Stimulated activated CD8-positive, alpha-beta memory T cell treated with anti-CD3 and anti-CD28 coated beads, Interleukin-12 subunit alpha, Interleukin-12 subunit beta, amount 100 ng/mL, for 4 hours (primary cell): Measurements from ENCODE around the gene ACVRL1.

ENCODE experiments used
- DNase-seq: peaks from one replicate; pipeline ENCODE4 v3.0.0-alpha.2; 2020; ENCODE audit warnings: low read depth

Gene ACVRL1

DNA sequence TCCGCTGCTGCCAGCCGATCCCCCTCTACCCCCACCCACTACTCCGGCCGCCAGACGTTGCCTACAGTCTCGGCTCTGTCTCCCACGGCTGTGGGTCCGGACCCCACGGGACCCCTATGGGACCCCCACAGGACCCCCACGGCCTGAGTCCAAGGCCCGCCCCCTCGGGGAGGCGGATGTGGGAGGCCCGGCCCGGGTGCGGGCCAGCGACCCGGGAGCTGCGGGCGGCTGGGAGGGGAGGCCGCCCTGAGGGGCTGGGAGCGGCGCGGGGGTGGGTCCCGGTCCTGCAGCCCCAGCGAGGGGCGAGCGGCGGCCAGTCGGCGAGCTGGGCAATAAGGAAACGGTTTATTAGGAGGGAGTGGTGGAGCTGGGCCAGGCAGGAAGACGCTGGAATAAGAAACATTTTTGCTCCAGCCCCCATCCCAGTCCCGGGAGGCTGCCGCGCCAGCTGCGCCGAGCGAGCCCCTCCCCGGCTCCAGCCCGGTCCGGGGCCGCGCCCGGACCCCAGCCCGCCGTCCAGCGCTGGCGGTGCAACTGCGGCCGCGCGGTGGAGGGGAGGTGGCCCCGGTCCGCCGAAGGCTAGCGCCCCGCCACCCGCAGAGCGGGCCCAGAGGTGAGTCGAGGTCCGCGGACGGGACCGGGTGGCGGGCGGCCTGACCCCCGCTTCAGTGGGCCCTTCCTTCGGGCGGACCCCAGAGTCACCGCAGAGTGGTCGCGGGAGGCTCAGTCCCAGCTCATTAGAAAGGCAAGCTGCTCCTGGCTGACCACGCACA is at the start of gene ACVRL1:
Gene ACVRL1, plus strand, starts transcription at position 422 of the 773 bp plus-strand sequence. CDS start 4,971 bp downstream, outside the sequence.
- DNase-seq: no peak

DNA sequence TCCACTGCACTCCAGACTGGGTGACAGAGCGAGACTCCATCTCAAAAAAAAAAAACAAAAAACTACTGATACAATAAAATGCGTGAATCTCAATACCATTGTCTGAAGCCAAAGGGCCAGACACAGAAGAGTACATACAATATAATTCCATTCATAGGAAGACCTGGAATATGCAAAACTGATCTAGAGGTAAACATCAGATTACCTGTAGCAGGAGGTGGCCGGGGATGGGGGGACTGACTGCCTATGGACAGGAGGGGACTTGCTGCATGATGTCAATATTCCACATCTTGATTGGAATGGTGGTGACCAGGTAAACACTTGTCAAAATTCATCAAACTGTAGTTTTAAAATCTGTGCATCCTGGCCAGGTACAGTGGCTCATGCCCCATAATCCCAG is 46.3 kb upstream of the ACVRL1 start:
- no peak for DNase-seq

DNA sequence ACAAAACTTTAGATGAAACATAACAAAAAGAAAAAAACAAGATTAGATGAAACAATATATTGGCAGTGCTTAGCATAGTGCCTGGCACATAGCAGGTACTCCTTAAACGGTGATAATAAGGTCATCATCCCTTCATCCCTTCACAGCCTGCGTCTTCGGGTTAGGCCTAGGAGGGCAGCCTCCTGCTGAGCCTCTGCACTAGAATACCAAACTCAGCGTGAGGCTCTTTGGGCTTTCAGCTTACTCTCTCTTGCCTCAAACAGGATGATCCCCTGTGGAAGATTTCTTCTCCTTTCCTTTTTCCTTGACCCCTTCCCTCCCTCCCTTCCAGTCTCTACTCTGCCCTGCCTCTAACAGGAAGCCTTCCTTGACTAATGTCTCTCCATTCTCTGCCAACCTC is 44.4 kb upstream of the ACVRL1 start:
- no peak for DNase-seq

DNA sequence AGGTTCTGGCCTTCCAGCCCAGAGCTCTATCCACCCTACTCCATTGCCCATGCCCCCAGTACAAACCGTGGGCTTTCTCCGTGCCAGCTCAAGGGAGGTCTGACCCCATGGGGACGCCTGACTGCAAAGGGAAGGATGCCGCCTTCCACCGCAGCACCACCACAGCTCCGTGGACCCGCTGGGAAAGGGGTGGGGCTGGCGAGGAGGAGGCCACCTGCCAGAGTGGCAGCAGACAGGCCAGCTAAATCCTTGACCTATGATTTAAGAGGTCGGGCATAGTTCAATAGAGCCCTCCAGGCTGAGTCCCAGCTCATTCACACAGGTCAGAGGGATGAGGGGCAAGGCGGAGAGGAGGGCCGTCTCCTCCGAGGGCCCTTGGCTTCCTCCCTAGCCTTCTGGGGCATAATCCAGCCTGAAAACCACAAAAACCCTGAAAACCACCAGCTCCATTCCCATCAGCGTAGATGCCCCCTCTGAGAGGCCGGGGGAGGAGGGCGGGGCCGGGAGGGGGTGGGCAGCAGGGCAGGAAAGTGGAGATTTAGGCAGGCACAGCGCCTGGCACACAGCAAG is 43.9 kb upstream of the ACVRL1 start:
- DNase-seq: no peak

DNA sequence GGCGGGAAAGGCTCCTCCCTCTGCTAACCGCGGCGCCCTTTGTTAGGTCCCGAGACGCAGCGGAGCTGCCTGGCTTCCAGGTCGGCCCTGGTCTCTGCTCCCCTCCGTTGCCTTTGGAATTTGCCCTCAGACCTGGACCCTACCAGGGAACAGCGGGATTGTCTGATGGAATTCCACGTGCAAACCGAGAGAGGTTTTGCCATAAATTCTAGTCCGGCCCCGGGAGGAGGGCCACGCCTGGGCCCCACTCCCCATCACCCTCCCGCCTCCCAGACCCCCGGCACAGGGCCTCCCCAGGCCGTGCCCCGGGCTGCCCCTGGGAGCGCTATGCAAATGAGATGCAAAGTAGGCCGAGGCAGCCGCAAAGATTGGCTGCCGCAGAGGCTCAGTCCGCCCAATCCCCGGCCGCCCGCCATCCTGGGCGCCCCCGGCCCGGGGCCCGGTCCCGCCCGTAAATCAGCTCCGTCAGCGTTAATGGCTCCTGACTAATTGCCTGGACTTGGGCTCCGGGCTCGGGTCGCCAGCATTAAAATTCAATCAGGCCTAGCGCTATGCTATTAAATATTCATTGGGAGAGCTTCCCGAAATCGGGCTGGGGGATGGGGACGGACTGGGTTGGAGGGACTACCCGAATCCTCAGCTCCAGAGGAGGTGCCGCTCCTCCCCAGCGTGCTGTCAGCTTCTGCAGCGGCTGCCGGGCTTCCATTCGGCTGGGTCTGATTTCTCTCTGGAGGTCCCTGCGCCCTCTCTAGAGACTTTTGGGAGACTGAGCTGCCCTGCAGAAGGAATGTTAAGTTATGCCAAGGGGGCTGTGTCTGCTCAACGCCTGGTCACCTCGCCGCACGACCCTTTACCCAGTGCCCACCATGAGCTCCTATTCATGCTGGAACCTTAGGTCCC is 43.1 kb upstream of the ACVRL1 start:
- no peak for DNase-seq

DNA sequence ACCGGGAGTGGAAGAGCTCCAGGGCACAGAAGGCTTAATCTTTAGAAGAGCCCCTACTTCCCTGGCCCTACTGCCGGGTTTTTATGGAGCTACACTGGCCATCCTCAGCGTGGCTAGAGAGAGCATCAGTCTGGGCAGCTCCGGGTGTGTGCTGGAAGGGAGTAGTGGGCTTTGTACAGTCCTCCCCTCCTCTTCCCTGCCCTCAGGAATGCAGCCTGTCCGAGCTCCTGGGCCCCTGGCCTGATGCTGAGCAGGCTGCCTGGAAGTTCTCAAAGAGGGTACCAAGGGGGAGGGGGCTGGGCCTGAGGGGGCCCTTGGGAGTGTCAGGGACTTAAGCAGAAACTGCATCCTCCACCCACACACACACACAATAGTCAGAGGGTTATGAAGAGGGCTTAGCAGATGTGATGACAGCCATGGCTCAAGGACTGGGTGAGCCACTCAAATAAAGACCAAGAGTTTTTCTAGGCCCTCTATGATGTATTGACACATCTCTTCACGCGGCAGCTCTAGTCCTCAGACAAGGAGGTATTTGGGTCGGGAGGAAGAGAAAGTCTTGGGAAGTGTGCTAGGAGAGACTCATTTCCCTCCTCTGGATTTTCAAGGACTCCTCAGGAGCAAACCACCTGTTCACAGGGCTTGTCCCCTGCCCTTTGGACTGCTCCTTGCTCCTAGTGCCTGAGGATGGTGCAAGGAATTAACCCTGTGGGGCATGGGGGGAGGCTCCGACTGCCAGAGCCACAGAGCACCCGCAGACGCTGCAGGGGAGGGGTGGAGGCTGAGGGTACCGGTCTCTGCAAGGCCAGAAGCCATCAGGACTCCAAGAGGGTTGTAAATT is 42.3 kb upstream of the ACVRL1 start:
- no peak for DNase-seq

DNA sequence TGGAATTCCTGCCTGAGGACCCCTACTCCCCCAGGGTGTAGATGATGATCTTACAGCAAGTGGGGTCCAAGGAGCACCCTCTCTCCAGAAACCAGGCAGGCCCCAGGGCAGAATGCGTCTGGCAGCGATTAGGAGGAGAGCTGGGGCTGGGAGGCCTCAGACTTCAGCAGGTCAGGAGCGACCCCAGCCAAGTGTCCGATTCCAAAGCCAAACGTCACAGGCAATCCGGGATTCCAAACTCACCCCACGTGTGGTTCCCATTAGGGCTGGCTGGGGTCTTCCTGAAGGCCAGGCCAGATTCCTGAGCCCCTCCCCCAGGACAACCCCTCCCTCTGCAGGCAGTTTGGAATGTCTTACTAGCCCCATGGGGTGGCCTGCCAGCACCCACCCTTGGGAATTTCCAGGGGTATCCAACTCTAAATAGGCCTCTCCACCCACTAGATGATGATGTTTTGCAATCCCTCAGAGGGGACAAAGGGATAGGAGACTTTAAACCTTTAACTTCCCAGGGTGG is 41.5 kb upstream of the ACVRL1 start:
- DNase-seq: no peak

DNA sequence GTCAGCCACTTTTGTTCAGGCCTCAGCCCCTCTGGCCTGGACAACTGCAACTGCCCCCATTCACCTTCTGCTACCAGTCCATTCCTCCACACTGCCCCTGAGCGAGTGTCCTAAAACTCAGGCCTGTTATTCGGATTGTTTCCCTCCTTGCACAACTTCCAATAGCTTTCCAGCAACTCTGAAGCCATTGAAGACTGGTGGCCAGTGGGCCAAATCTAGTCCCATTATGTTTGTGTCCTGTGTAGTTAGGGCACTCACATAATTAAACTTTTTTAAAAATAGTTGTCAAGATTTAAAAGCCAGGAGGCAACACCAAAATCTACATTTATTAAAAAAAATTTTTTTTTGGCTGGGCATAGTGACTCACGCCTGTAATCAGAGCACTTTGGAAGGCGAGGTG is 41.0 kb upstream of the ACVRL1 start:
- no peak for DNase-seq

DNA sequence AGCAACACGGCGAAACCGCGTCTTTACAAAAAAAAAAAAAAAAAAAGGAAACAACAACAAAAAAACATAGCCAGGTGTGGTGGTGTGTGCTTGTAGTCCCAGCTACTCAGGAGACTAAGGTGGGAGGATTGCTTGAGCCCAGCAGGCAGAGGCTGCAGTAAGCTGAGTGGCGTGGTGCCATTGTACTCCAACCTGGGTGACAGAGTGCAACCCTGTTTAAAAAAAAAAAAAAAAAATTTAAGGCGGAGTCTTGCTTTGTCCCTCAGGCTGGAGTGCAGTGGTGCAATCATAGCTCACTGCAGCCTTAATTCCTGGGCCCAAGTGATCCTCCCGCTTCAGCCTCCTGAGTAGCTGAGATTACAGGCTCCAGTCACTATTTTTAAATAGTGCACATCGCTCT is 40.5 kb upstream of the ACVRL1 start:
- DNase-seq: no peak

DNA sequence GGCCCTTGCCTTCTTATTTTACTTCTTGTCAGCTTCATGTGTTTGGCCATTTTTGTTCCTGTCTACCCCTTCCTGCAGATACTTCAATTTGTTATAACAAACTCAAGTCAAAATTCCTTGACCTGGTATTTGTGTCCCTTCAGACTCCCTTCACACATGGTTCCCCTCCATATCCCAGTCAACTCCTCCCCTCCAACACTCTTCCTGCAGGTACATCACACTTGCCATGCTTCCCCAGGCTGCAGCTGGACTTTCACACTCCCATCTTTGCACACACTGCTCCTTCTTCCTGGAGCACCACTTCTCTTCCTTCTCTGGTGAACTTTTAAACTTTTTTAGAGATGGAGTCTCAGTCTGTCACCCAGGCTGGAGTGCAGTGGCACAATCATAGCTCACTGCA is 39.9 kb upstream of the ACVRL1 start:
- DNase-seq: no peak

DNA sequence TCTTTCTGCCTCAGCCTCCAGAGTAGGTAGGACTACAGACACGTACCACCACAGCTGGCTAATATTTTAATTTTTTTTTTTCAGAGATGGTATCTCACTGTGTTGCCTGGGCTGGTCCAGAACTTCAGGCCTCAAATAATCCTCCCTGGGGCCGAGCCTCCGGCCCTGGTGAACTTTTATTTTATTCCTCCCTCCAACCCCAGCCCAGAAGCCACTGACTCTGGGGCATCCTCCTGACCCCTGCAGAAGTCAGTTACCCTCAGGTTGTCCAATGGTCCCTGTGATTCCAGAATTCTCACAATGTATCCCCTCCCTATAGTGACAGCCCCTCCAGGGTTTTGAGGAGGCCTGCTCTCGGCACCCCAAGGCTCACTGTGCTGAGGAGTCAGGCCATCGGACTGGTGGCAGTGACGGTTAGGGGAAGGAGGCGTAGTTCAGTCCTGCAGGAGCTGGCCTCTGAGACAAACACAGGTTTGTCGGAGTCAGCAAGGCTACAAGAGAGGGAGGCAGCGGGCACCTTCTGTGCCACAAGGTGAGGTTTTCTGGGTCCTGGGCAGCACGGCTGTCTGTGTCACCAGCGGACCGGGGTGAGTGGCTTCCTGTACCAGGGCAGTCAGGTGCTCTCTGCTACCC is 39.4 kb upstream of the ACVRL1 start:
- DNase-seq: no peak

DNA sequence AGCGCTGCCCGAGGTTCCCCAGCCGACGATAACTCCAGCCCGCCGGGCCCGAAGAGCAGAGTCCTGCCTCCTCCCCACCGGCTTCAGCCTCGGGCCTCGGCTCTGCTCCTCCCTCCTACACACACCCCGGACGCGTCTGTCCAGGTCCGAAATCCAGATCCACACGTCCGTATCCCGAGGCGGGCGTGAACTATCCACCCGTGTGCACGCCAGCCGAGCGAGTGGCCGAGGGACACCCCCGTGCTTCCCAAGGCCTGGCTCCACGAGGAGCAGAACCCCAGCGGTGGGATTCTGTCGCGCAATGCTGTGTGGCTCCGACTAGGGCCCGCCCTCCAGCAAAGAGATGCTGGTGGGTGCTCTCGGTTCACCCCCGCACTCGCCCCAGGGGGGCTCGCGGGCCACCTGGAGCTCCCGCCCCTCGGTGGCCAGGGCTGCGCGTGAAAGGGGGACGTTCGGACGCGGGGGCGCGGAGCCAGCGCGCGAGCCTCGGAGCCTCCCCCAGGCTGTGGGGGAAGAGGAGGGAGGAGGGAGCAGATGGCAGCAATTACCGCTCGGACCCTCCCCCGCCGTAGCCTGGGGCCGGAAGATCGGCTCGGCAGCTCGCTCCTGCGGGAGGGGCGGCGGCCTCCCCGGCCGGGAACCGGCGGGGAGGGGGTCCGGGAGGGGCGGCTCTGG is 38.3 kb upstream of the ACVRL1 start:
- no peak for DNase-seq

DNA sequence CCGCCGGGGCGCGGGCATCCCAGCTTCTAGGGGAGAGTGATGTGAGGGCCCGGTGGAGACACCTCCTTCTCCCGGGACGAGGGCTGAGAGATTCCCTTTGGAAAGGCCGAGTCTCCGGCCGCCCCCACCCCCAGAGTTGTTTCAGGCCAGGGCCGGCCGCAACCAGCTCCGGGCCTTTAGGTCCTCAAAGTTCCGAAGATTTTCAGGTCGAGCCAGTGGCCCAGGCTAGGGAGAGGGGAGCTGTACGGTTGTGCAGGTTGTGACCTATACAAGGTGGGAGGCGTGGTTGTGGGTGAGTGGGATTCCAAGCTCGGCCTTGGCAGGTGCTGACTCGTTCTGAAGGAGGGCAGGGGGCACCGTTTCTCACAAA is 37.8 kb upstream of the ACVRL1 start:
- DNase-seq: no peak

DNA sequence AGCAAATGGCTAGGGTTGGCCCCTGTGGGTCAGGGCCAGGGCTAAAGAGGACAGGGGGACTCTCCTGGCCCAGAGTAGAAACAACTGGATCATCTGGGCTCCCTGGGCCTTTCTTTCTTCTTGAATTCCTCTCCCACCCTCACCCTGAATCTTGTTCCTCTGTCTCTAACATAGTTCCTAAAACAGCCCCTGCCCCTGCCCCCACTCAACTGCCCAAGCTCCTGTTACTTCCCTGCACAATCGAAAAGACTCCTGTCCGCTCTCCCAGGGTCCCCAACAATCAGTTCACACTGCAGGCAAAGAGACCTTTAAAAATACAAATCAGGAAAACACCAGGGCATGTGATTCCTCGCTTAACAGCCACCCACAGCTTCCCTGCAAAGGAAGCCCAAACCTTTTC is 37.4 kb upstream of the ACVRL1 start:
- DNase-seq: no peak

DNA sequence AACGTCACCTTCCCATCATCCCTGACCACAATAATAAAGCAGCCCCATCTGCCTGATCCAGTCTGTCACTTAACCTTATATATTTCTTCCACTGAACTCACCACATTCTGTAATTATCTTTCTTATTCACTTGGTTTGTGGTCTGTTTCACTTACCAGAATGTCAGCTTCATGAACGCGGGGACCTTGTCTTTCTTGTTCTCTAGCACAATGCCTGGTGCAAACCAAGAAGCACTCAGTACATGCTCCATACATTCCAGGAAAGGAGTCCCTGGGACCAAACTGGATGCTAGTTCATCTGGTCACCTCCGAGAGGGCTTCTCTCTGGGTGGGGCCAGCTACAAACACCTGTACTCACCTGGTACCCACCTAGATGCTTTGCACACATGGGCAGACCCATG is 36.8 kb upstream of the ACVRL1 start:
- no peak for DNase-seq

DNA sequence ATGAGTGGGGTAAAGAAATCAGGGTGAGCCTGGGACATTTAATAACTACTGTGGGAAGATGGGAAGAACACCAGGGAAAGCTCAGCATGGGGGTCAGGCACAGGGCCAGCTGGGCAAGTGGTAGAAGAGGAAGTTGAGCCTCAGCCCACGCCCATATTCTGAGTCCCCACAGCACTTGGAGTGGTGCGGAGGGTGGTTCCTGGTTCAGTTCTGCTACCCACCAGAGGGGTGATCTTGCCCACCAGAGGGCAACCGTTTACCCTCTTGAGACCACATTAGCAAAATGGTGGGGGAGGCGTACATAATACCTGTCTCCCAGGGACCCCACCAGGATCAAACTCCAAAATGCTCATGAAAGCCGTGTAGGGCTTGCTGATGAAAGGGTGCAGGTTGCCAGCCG is 36.2 kb upstream of the ACVRL1 start:
- no peak for DNase-seq

DNA sequence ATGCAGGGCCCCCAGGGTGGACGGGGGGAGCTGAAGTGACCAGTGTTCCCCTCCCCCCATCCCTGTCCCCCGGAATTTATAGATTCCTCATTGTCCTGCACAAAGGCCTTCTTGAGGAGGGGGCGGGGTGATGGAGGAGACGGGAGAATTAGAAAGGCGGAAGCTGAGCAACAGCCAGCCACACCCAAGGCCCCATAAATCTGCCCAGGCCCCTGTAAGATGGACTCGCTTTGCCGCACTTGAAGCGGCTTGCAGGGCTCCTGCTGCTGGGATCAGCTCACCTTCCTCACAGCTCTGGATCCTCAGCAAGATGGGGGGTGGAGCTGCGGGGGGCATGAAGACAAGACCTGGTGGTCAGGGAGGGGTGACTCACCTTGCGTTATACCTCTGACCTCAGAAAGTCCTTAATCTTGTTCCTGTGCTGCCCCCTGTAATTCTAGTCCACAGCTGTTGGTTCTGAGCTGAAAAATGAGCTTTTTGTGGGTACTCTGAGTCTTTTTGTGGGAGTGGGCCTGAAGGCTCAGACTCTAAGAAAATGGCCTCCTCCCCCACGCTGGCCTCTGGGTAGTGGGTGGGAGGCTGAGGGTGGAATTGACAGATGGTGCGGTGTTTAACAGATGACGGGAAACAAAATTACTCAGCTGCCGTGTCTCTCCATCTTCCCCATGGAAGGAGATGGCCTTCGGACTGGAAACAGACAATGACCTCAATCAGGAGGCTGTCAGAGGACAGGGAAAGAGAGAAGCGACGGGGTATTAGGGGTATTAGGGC is 35.2 kb upstream of the ACVRL1 start:
- DNase-seq: no peak

DNA sequence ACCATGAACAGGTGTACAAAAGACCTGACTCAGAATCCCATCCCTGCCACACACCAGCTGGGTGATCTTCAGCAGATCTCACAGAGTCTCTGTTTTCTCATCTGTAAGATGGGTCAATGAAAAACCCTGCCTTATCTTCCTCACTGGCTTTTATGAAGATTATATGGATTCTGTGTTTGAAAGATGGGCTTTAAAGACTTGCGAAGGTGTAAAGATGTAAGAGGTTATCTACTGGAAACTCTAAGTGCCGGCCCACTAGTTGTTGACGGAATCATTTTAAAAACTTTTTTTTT is 34.7 kb upstream of the ACVRL1 start:
- DNase-seq: no peak

DNA sequence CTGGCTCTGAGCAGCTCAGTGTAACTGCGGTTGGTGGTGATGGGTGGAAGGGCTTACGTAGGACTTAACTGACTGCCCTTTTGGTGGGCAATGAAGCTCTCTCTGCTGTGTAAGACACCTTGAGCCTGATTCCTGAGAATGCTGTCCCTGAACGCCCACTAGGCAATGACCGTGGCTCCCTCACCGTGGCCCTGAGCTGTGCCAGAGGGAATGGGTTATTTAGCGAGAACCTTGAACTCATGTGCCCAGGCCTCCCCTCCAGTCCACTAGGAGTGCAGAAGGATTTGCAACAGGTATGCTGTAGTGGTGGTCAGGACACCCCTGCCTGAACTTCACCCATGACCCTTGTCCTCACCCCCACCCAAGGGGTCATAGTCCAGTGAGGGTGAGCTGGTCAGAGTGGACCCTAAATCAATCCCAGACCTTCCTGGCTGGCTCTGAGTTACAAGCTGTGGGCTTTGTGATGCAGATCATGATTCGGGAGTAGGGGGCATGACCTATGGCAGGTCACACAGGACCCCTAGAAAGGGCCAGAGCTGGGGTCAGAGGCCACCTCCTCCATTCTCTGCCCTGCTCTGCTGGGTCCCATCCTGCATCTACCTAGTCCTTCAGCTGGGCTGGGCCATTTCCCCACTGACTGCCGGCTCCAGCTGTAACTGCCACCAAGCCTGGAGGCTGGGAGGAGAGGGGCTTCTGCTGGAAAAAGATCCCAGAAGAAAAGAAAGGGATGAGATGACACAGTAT is 33.9 kb upstream of the ACVRL1 start:
- no peak for DNase-seq

DNA sequence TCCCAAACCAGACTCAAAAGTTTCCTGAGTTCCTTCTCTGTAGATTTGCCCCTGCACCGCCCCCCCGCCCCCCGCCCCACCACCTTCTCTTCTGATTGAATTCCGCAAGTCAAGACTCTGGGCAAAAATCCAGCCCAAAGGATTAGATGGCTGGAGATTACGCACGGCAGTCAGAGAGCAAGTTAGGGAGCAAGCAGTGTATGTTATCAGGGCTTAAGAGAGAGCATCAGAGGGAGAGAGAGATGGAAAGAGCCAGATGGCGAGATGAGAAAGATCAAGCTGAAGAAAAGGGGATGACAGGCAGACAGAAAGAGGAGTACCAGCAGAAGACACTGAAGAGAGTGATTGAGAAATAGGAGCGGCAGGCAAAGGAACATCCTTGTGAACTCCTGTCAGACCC is 33.3 kb upstream of the ACVRL1 start:
- no peak for DNase-seq
